Stomach (tissue), 9 donors: ENCODE measurements around the gene NCAPD3. TPM values are rescaled to one million over a fixed set of nuclear protein-coding genes. Genes with fewer than 3 reads are reported as not detected.
"Not testable (repeated sequence)": the region's sequence is repeated elsewhere in the genome, so short reads cannot be mapped to it uniquely, and the experiment has no call there.

Experiments used
- DNase-seq, 2 donors: peaks; one replicate each; pipeline versions ENCODE4 v3.0.0 to v3.0.0-alpha.2; 2013 to 2019
- H3K27ac ChIP-seq, 5 donors: fragments of 200-600 bp in 4 of 5; sonication (generic) in 4 of 5; one replicate each; pipeline ENCODE4 v1.5.1; 2013 to 2019; ENCODE audit warnings: mild to moderate bottlenecking in 1 of 5, moderate library complexity in 1 of 5
- H3K27me3 ChIP-seq, 3 donors: fragments of 200-600 bp; sonication (generic); one replicate each; pipeline ENCODE4 v1.5.1; 2017 to 2019; ENCODE audit warnings: mixed run types in 1 of 3
- H3K36me3 ChIP-seq, 4 donors: fragments of 200-600 bp; sonication (generic); 1 replicate in 3 of 4; 2 replicates in 1 of 4; pipeline ENCODE4 v1.5.1; 2016 to 2019
- H3K4me1 ChIP-seq, 4 donors: fragments of 200-600 bp; sonication (generic); one replicate each; pipeline ENCODE4 v1.5.1; 2016 to 2019
- H3K4me3 ChIP-seq, 4 donors: fragments of 200-600 bp; sonication (generic) in 3 of 4; one replicate each; pipeline ENCODE4 v1.5.1; 2016 to 2019; ENCODE audit warnings: mild to moderate bottlenecking in 1 of 4
- H3K9me3 ChIP-seq, 4 donors: fragments of 200-600 bp; sonication (generic); one replicate each; pipeline ENCODE4 v1.5.1; 2016 to 2019
- CTCF ChIP-seq, 7 experiments: fragments of 450-650 bp in 4 of 7; fragments of 200-600 bp in 3 of 7; sonication (generic) in 3 of 7; IDR thresholded peaks; one replicate each; pipeline ENCODE4 v1.5.1; 2016 to 2019; ENCODE audit warnings: antibody characterized with exemption in 7 of 7, control low read depth in 2 of 7, mild to moderate bottlenecking in 1 of 7
- EP300 ChIP-seq: sonication (generic); formaldehyde crosslinking; IDR thresholded peaks from one replicate; pipeline ENCODE4 v1.6.1; 2017; ENCODE audit warnings: antibody characterized with exemption
- POLR2A ChIP-seq, 4 donors: fragments of 450-650 bp; IDR thresholded peaks; one replicate each; pipeline ENCODE4 v1.6.1; 2016; ENCODE audit warnings: antibody characterized with exemption in 4 of 4, control low read depth in 2 of 4, mild to moderate bottlenecking in 1 of 4, moderate library complexity in 1 of 4
- POLR2AphosphoS5 ChIP-seq, 3 donors: sonication (generic); formaldehyde crosslinking; IDR thresholded peaks; one replicate each; pipeline ENCODE4 v1.6.1; 2016; ENCODE audit warnings: antibody characterized with exemption in 3 of 3
- WGBS, 5 donors: extraction: QIAGEN DNeasy Blood & Tissue Kit in 3 of 5; methylation state at CpG; one replicate each; pipeline versions ENCODE4 v1.1.5 to v1.1.7; 2013 to 2018; 5-methylcytosine and 5-hydroxymethylcytosine counted together
- intact Hi-C: fragments of 100-400 bp; cut with DNase I; formaldehyde crosslinking; loops from one replicate; pipeline ENCODE4 v1.15.1; 2023; ENCODE audit warnings: low total_unique reads
- polyA plus RNA-seq, 3 donors: library from polyadenylated mRNA; stranded (reverse); fragments of 200-250 nt; gene quantifications; one replicate each; pipeline ENCODE4 v1.2.3, GENCODE V29; 2013
- total RNA-seq, 5 donors: library from RNA; depleted of rRNA; stranded (reverse); fragments of >200 nt; gene quantifications; one replicate each; pipeline versions ENCODE4 v1.1.0 to v1.2.3, GENCODE V29; 2014 to 2016
- donor health status: healthy with polysubstance abuse.
- donor health status: Bipolar disorder and iron deficiency.
- donor health status: healthy.

NCAPD3 gene
- total and polyA plus RNA-seq, 8 donors: 3.3 to 27.8 (median 10.2) TPM

GRCh38 chr11:134196756-134197155 is 27.0 kb downstream of the NCAPD3 start:
- Histone ChIP-seq H3K4me1 (no peaks in the 10 kb centered on the region), H3K4me3 (no peak overlapping the region), H3K27ac (no peak overlapping the region), H3K36me3 (peaks cover 19 to 90% (median 66%) of the 10 kb centered on the region in 4 donors), H3K27me3 (no peaks in the 10 kb centered on the region), H3K9me3 (no peaks in the 10 kb centered on the region)
- TF ChIP-seq CTCF (IDR thresholded peaks at IDR 0.05) (no peak), POLR2AphosphoS5 (IDR thresholded peaks at IDR 0.05) (no peak), EP300 (no peak), POLR2A (IDR thresholded peaks at IDR 0.05) (no peak)
- intact Hi-C loops: no loop called here
- no peak for DNase-seq
- WGBS, 5 donors: 91 to 94% (median 93%) methylated on average over 4 of the region's 4 CpGs

- H3K36me3 ChIP-seq: peaks cover 17 to 88% (median 77%) of the 10 kb centered on the region in 4 donors
- 91 to 99% (median 98%) methylated on average over 7 to 8 of the region's 8 CpGs for WGBS, 5 donors
Measured at GRCh38 chr11:134188092-134188491, 35.7 kb downstream of the NCAPD3 start.

GRCh38 chr11:134181707-134182106 is 42.1 kb downstream of the NCAPD3 start:
- no peak overlapping the region for H3K4me3 ChIP-seq
- WGBS, 5 donors: 86 to 98% (median 95%) methylated on average over 4 of the region's 4 CpGs
- H3K27me3 ChIP-seq: no peaks in the 10 kb centered on the region
- H3K9me3 ChIP-seq: no peaks in the 10 kb centered on the region
- no peak for TF ChIP-seq CTCF (IDR thresholded peaks at IDR 0.05)
- TF ChIP-seq POLR2A (IDR thresholded peaks at IDR 0.05): no peak
- TF ChIP-seq EP300: no peak
- TF ChIP-seq POLR2AphosphoS5 (IDR thresholded peaks at IDR 0.05): no peak
- H3K27ac ChIP-seq: no peak overlapping the region
- DNase-seq: no peak
- H3K36me3 ChIP-seq: peaks cover 20 to 81% (median 72%) of the 10 kb centered on the region in 4 donors
- no peaks in the 10 kb centered on the region for H3K4me1 ChIP-seq
- intact Hi-C loops: no loop called here

More at GRCh38 chr11:134188092-134188491, 35.7 kb downstream of the NCAPD3 start:
- H3K4me3 ChIP-seq, intact Hi-C loops, DNase-seq, H3K27me3 ChIP-seq, H3K4me1 ChIP-seq, H3K27ac ChIP-seq, H3K9me3 ChIP-seq: not testable (repeated sequence)

GRCh38 chr11:134178032-134178674 is 45.6 kb downstream of the NCAPD3 start:
- no peaks in the 10 kb centered on the region for H3K9me3 ChIP-seq
- peaks cover 19 to 83% (median 78%) of the 10 kb centered on the region in 4 donors for H3K36me3 ChIP-seq
- H3K4me3 ChIP-seq: no peak overlapping the region
- WGBS, 5 donors: 69 to 83% (median 81%) methylated on average over 5 of the region's 5 CpGs
- H3K27ac ChIP-seq: no peak overlapping the region
- DNase-seq: no peak
- intact Hi-C loops: no loop called here
- TF ChIP-seq EP300: no peak
- TF ChIP-seq POLR2A (IDR thresholded peaks at IDR 0.05): no peak
- TF ChIP-seq CTCF (IDR thresholded peaks at IDR 0.05): no peak
- TF ChIP-seq POLR2AphosphoS5 (IDR thresholded peaks at IDR 0.05): no peak
- no peaks in the 10 kb centered on the region for H3K27me3 ChIP-seq
- no peaks in the 10 kb centered on the region for H3K4me1 ChIP-seq

DNA sequence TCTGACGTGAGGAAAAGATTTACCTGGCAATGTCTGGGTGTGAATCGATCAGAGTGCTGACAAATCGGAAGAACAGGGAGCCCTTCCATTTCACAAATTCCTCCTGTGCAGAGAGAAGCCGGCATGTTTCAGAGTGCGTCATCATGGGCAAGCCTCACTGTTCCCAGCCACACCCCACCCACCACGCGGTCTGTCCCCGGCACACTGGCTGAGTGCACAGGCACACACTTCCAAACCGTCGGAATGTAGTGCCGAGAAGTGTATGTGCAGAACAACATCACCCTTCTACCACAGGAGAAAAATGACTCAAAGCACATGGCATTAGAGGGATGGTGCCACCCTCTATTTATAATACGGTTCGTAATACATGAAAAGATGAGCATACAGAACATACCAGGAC is 47.5 kb downstream of the NCAPD3 start:
- TF ChIP-seq EP300 (no peak), CTCF (IDR thresholded peaks at IDR 0.05) (no peak), POLR2A (IDR thresholded peaks at IDR 0.05) (no peak), POLR2AphosphoS5 (IDR thresholded peaks at IDR 0.05) (no peak)
- 93 to 97% (median 95%) methylated on average over 10 to 13 of the region's 13 CpGs for WGBS, 5 donors
- H3K27me3 ChIP-seq: no peaks in the 10 kb centered on the region
- intact Hi-C loops: no loop called here
- no peaks in the 10 kb centered on the region for H3K9me3 ChIP-seq
- no peaks in the 10 kb centered on the region for H3K4me1 ChIP-seq
- peaks cover 19 to 87% (median 74%) of the 10 kb centered on the region in 4 donors for H3K36me3 ChIP-seq
- DNase-seq: no peak
- no peak overlapping the region for H3K27ac ChIP-seq
- H3K4me3 ChIP-seq: no peak overlapping the region
